A549 treated with ZK216348 at 1 μM for 4 hours (cell line): ENCODE results near the gene DUSP14. TPM values are rescaled to one million over a fixed set of nuclear protein-coding genes. Genes with fewer than 3 reads are reported as not detected.

Experiments used
- total RNA-seq: library from RNA; stranded (reverse); fragments of 200-300 nt; extraction: Qiagen RNA extraction; gene quantifications from 5 replicates; pipeline ENCODE4 v1.2.3, GENCODE V29; 2022; ENCODE audit warnings: low read depth

The DUSP14 gene
- total RNA-seq = 42.2 to 50.6 TPM (median 48.9 TPM) in 5 replicates

GRCh38 chr17:37489197-37490001 lies at the start of gene DUSP14:
TSS of gene DUSP14 (plus strand) at chr17:37489891. CDS start at chr17:37512273, 22,382 bp downstream.

Other genes starting within 250 kb of the DUSP14 start
- gene C17orf78, start 113.9 kb upstream of the DUSP14 start, total RNA-seq = not detected in 5 replicates
- gene ACACA, start 83.1 kb upstream of the DUSP14 start, total RNA-seq = 46.1 to 60.8 TPM (median 52.1 TPM) in 5 replicates
- 12.4 to 18.5 TPM (median 13.0 TPM) in 5 replicates for gene TADA2A, start 83.0 kb upstream of the DUSP14 start, total RNA-seq
- gene SYNRG, start 119.5 kb downstream of the DUSP14 start, total RNA-seq = 11.6 to 15.1 TPM (median 12.9 TPM) in 5 replicates
- 24.5 to 30.1 TPM (median 28.5 TPM) in 5 replicates for gene DDX52, start 153.6 kb downstream of the DUSP14 start, total RNA-seq